Fibroblast of skin of left quadriceps (primary cell): ENCODE results near the gene REXO5.
"Not testable (repeated sequence)": the region's sequence is repeated elsewhere in the genome, so short reads cannot be mapped to it uniquely, and the experiment has no call there.

Experiments
- DNase-seq, 2 experiments: peaks; one replicate each; pipeline ENCODE4 v3.0.0-alpha.2; 2013; ENCODE audit warnings: low read depth in 2 of 2

REXO5 gene

GRCh38 chr16:20806168-20807050 is at the start of gene REXO5, which contains the start of gene ERI2:
Gene REXO5 (plus strand): TSS chr16:20806527. CDS start chr16:20806954, 427 bp downstream.
Gene ERI2 (minus strand): TSS chr16:20806472. CDS start chr16:20806430, 42 bp downstream.
- peak; percentile 88 to 90 for DNase-seq

GRCh38 chr16:20760346-20760745 is 46.0 kb upstream of the REXO5 start:
- DNase-seq, result no peak

GRCh38 chr16:20761175-20761574 is 45.2 kb upstream of the REXO5 start:
- DNase-seq, result no peak

- no peak for DNase-seq
Observed at GRCh38 chr16:20762404-20763123, 43.8 kb upstream of the REXO5 start.

- peak; percentile 36 to 44 for DNase-seq
Observed at GRCh38 chr16:20763461-20764232, 42.7 kb upstream of the REXO5 start, which contains the start of gene ACSM3. Gene ACSM3 (plus strand): TSS chr16:20764014. CDS start chr16:20770035, 6,021 bp downstream.

DNA sequence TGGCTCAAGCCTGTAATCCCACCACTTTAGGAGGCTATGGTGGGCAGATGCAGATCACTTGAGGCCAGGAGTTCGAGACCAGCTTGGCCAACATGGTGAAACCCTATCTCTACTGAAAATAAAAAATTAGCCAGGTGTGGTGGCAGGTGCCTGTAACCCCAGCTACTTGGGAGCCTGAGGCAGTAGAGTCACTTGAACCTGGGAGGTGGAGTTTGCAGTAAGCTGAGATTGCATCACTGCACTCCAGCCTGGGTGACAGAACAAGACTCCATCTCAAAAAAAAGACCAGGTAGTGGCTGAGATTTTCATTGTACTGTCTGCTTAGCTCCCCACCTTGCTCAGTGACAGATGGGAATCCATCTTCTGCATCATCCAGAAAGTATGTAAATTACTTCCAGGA is 41.9 kb upstream of the REXO5 start:
- not testable (repeated sequence) for DNase-seq

- DNase-seq, result no peak
Observed at GRCh38 chr16:20765732-20766131, 40.6 kb upstream of the REXO5 start.

DNA sequence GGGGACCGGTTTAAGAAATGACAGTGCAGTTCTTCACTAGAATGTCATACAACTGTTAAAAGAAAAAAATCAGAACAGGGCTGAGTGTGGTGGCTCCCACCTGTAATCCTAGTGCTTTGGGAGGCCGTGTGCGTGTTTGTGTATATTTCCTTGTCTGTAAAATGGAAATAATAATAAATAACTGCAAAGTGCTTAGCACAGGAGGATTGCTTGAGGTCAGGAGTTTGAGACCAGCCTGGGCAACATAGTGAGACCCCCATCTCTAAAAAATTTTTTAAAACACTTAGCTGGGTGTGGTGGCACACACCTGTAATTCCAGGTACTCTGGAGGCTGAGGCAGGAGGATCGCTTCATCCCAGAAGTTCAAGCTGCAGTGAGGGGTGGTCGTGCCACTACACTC is 40.0 kb upstream of the REXO5 start:
- no peak for DNase-seq

- DNase-seq, result no peak
Observed at GRCh38 chr16:20767577-20767976, 38.8 kb upstream of the REXO5 start.

DNA sequence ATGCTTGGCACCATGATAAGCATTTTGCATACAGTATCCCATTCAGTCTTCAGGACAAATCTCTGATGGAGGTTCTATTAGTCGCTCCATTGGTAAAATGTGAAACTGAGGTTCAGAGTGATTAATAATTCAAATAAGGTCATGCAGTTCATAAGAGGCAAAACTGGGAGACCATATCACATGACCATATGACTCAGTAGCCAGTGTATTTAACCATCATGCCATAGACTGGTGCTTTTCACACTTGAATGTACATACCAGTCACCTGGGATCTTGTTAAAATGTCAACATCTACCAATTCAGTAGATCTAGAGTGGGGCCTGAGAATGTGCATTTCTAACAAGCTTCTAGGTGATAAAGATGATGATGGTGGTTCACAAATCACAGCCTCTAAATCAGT is 38.2 kb upstream of the REXO5 start:
- DNase-seq, result no peak

DNA sequence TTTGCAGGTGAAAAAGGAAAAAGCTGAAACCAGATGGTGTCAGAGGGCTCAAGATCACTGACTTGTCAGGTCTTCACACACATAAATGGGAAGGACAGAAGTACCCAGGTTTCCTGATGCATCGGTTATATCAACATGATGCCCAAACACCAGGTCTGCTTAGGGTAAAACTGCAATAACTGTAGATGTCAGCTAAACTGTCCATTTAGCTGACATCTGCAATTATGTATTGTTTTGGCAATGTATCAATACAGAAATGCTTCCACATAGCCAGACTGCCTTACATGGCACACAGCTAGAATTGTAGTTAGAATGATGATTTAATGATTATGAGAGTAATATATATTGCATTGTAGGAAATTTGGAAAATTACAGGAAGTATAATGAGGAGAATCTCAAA is 37.5 kb upstream of the REXO5 start:
- no peak for DNase-seq

DNA sequence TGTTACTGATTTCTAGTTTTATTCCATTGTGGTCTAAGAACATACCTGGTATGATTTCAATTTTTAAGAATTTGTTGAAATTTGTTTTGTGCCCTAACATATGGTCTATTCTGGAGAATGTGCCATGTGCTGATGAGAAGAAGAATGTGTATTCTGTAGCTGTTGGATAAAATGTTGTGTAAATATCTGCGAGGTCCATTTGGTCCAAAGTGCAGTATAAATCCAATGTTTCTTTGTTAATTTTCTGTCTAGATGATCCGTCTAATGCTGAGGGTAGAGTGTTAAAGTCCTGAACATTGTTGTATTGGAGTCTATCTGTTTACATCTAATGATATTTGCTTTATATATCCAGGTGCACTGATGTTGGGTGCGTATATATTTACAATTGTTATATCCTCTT is 32.6 kb upstream of the REXO5 start:
- no peak for DNase-seq

DNA sequence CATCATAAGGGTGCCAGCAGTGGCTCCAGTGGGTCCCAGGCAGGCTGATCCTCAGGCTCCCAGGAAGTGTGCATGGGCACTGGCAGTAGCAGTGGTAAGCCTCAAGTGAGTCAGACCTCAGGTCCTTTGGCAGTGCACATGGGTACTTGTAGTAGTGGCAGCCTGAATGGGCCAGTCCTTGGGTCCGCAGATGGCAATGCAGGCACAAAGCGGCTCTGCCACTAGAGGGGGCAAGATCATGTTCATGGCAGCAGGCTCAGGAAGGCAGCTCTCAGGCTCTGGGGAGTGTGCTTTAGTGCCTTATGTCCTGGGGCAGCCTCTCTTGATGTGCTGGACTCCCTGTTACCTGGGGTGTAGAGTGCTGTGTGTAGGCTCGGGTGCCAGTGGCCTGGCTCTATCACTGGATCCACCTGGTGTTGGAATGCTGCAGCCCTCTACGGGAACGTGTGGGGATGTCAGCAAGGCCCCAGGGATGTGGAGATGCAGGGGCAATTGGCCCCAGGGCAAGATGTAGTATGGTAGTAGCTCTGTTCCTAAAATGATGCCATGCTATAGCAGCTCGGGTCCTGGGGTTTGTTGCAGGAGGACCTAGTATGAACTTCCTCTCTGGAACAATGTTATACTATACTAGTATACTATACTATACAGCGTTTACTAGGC is 31.5 kb upstream of the REXO5 start:
- DNase-seq, result peak in 1 of 2 experiments; percentile 12

DNA sequence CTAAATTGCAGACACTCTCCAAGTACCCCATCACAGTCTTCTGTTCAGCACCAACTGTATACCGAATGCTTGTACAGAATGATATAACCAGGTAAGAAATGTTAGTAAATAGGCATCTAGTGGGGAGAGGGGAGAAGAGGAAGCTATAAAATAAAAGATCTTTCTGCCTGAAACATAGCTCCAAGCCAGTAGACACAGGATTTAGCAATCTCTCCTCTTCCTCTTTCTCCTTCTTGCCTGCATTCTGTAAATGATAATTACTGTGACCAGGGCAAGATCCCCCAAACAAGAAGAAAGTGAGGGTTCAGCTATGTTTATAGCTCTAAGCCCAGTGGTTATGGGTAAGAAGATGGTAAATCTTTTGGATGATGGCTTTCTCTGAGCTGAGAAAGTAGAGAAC is 24.6 kb upstream of the REXO5 start:
- no peak for DNase-seq

DNA sequence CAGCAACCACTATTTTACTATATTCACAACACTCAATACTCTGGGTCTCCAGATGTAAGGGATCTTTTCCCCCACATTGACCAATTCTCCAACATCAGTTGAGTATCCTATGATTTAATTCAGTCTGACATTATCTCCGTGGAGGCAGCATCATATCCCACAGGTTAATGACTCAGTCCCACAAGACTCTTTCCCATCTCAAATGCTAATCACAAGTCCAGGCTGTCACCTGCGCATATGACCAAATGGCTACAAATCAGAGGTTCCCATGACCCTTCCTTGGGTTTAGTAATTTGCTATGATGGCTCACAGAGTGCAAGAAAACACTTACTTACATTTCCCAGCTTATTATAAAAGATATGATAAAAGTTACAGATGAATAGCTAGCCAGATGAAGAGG is 23.9 kb upstream of the REXO5 start:
- no peak for DNase-seq

DNA sequence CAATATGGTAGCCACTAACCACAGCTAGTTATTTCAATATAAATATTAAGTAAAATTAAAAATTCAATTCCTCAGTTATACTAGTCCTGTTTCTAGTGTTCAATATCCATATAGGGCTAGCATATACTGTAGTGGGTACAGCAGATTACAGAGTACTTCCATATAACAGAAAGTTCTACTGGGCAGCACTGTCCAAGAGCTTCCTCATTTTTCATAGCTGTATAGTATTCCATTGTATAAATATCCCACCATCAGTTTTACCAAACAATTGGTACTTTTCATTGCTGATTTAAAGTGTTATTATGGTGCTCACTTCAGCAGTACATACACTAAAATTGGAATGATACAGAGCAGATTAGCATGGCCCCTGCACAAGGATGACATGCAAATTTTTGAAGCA is 22.1 kb upstream of the REXO5 start:
- no peak for DNase-seq

DNA sequence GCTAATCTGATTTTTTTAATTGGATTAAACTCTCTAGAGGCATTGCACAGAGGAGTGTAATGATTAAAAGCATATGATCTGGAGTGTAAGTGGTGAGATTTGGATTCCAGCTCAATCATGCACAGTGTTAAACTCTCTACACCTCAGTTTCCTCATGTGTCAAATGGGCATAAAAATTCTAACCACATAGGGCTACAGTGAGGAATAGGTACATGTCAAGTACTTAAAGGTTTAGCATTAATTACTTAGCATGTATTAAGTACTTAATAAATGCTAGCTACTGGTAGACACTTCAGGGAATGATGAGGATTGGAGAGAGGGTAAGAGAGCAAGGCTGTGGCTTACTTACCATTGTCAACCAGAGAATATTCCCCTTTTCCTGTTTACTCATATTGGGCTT is 17.2 kb upstream of the REXO5 start:
- DNase-seq, result no peak

- DNase-seq, result peak in 1 of 2 experiments; percentile 3
Observed at GRCh38 chr16:20791923-20792612, 14.3 kb upstream of the REXO5 start.

- DNase-seq, result no peak
Observed at GRCh38 chr16:20798364-20798763, 8.0 kb upstream of the REXO5 start.

DNA sequence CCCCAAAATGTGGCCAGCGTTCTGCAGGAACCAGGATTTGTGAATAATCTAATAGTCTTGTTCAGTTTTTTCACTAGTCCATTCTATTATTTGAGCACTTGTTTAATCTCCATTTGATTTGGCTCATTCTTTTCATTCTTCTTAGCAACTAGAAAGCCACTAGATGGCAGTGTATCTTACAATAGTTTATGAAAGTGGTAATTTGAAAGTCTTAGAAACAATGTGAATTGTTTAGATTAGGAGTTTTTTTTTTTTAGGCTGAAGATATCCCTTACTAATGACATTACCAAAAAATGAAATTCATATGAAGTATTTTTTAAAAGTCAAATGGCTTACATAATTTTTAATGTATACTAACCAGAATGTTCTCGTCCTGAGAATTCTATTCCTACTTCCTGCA is 6.7 kb upstream of the REXO5 start:
- peak; percentile 6 to 8 for DNase-seq

DNA sequence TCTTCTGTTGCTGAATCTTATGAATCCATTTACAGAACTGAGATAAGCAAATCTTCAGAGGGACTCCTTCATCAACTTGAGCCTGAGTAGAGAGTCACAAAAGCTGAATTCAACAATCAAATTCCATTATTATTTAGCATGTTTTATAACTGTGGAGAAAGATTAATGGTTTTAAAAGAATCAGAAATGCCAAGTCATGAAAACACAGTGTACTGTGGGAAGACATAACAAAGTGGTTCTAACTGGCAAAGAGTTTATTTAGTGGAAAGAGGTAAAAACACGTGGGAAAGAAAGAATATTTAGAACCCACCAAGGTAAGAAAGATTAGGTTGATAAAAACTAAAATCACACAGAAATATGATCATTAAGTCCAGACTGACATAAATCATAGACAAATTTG is 5.0 kb upstream of the REXO5 start:
- no peak for DNase-seq
